ENCODE measurements around the gene WNT3.

GRCh38 chr17:46819906-46820351, 1.4 kb upstream of the WNT3 start:
- no peak for TF ChIP-seq POLR2A (IDR thresholded peaks at IDR 0.05)
- no peak for TF ChIP-seq EP300 (IDR thresholded peaks at IDR 0.05)
- TF ChIP-seq CTCF (IDR thresholded peaks at IDR 0.05): no peak
